ENCODE results near the gene CACNG5.

DNA sequence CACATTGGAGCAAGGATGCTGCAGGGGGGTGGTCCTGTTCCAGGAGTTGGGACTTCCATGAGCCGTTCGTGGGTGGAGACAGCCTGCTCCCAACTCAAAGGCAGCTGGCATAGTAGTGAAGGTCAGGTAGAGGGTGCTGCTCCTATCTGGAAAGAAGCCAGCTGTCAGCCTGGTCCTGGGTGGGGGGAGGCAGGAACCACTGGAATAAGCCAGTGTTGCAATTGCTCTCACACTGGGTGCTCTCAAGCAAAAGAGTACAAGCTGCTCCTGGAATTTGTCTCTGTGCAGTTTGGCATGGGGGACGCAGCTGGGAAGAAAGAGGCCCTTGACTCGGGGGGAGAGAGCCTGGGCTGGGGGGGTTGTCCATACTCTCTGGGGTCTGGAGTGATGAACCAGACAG, 8.7 kb downstream of the CACNG5 start:
- TF ChIP-seq, protein P1, sequence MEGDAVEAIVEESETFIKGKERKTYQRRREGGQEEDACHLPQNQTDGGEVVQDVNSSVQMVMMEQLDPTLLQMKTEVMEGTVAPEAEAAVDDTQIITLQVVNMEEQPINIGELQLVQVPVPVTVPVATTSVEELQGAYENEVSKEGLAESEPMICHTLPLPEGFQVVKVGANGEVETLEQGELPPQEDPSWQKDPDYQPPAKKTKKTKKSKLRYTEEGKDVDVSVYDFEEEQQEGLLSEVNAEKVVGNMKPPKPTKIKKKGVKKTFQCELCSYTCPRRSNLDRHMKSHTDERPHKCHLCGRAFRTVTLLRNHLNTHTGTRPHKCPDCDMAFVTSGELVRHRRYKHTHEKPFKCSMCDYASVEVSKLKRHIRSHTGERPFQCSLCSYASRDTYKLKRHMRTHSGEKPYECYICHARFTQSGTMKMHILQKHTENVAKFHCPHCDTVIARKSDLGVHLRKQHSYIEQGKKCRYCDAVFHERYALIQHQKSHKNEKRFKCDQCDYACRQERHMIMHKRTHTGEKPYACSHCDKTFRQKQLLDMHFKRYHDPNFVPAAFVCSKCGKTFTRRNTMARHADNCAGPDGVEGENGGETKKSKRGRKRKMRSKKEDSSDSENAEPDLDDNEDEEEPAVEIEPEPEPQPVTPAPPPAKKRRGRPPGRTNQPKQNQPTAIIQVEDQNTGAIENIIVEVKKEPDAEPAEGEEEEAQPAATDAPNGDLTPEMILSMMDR (tag by site-specific recombination; IDR thresholded peaks at IDR 0.05): no peak
- TF ChIP-seq ZNF302 (tag by site-specific recombination; IDR thresholded peaks at IDR 0.05; ENCODE audit: low read depth) (no peak), ZNF423 (tag by site-specific recombination; IDR thresholded peaks at IDR 0.05) (no peak), ZNF10 (tag by site-specific recombination; IDR thresholded peaks at IDR 0.05) (no peak), ZBTB21 (tag by site-specific recombination; IDR thresholded peaks at IDR 0.05) (no peak), SCRT2 (tag by site-specific recombination; IDR thresholded peaks at IDR 0.05) (no peak), ZBTB7A (tag by site-specific recombination; IDR thresholded peaks at IDR 0.05; ENCODE audit: low read depth) (no peak), MEIS1 (CRISPR knock-in tag; IDR thresholded peaks at IDR 0.05; ENCODE audit: borderline replicate concordance) (no peak), ZNF155 (tag by site-specific recombination; IDR thresholded peaks at IDR 0.05) (no peak)
- TF ChIP-seq, protein P2, sequence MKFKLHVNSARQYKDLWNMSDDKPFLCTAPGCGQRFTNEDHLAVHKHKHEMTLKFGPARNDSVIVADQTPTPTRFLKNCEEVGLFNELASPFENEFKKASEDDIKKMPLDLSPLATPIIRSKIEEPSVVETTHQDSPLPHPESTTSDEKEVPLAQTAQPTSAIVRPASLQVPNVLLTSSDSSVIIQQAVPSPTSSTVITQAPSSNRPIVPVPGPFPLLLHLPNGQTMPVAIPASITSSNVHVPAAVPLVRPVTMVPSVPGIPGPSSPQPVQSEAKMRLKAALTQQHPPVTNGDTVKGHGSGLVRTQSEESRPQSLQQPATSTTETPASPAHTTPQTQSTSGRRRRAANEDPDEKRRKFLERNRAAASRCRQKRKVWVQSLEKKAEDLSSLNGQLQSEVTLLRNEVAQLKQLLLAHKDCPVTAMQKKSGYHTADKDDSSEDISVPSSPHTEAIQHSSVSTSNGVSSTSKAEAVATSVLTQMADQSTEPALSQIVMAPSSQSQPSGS (tag by site-specific recombination; IDR thresholded peaks at IDR 0.05; ENCODE audit: low read depth): no peak
- TF ChIP-seq, protein P3, sequence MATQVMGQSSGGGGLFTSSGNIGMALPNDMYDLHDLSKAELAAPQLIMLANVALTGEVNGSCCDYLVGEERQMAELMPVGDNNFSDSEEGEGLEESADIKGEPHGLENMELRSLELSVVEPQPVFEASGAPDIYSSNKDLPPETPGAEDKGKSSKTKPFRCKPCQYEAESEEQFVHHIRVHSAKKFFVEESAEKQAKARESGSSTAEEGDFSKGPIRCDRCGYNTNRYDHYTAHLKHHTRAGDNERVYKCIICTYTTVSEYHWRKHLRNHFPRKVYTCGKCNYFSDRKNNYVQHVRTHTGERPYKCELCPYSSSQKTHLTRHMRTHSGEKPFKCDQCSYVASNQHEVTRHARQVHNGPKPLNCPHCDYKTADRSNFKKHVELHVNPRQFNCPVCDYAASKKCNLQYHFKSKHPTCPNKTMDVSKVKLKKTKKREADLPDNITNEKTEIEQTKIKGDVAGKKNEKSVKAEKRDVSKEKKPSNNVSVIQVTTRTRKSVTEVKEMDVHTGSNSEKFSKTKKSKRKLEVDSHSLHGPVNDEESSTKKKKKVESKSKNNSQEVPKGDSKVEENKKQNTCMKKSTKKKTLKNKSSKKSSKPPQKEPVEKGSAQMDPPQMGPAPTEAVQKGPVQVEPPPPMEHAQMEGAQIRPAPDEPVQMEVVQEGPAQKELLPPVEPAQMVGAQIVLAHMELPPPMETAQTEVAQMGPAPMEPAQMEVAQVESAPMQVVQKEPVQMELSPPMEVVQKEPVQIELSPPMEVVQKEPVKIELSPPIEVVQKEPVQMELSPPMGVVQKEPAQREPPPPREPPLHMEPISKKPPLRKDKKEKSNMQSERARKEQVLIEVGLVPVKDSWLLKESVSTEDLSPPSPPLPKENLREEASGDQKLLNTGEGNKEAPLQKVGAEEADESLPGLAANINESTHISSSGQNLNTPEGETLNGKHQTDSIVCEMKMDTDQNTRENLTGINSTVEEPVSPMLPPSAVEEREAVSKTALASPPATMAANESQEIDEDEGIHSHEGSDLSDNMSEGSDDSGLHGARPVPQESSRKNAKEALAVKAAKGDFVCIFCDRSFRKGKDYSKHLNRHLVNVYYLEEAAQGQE (tag by site-specific recombination; IDR thresholded peaks at IDR 0.05): no peak
- TF ChIP-seq, protein P4, sequence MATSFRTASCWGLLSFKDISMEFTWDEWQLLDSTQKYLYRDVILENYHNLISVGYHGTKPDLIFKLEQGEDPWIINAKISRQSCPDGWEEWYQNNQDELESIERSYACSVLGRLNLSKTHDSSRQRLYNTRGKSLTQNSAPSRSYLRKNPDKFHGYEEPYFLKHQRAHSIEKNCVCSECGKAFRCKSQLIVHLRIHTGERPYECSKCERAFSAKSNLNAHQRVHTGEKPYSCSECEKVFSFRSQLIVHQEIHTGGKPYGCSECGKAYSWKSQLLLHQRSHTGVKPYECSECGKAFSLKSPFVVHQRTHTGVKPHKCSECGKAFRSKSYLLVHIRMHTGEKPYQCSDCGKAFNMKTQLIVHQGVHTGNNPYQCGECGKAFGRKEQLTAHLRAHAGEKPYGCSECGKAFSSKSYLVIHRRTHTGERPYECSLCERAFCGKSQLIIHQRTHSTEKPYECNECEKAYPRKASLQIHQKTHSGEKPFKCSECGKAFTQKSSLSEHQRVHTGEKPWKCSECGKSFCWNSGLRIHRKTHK (tag by site-specific recombination; IDR thresholded peaks at IDR 0.05): no peak
- TF ChIP-seq, protein P5, sequence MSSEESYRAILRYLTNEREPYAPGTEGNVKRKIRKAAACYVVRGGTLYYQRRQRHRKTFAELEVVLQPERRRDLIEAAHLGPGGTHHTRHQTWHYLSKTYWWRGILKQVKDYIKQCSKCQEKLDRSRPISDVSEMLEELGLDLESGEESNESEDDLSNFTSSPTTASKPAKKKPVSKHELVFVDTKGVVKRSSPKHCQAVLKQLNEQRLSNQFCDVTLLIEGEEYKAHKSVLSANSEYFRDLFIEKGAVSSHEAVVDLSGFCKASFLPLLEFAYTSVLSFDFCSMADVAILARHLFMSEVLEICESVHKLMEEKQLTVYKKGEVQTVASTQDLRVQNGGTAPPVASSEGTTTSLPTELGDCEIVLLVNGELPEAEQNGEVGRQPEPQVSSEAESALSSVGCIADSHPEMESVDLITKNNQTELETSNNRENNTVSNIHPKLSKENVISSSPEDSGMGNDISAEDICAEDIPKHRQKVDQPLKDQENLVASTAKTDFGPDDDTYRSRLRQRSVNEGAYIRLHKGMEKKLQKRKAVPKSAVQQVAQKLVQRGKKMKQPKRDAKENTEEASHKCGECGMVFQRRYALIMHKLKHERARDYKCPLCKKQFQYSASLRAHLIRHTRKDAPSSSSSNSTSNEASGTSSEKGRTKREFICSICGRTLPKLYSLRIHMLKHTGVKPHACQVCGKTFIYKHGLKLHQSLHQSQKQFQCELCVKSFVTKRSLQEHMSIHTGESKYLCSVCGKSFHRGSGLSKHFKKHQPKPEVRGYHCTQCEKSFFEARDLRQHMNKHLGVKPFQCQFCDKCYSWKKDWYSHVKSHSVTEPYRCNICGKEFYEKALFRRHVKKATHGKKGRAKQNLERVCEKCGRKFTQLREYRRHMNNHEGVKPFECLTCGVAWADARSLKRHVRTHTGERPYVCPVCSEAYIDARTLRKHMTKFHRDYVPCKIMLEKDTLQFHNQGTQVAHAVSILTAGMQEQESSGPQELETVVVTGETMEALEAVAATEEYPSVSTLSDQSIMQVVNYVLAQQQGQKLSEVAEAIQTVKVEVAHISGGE (tag by site-specific recombination; conservative IDR thresholded peaks at IDR 0.05; ENCODE audit: low read depth): no peak
- TF ChIP-seq, protein P6, sequence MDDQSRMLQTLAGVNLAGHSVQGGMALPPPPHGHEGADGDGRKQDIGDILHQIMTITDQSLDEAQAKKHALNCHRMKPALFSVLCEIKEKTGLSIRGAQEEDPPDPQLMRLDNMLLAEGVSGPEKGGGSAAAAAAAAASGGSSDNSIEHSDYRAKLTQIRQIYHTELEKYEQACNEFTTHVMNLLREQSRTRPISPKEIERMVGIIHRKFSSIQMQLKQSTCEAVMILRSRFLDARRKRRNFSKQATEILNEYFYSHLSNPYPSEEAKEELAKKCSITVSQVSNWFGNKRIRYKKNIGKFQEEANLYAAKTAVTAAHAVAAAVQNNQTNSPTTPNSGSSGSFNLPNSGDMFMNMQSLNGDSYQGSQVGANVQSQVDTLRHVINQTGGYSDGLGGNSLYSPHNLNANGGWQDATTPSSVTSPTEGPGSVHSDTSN (CRISPR knock-in tag; IDR thresholded peaks at IDR 0.05): no peak
